NCI-H2227 (cell line): Measurements from ENCODE around the gene DAND5.

Experiments
- DNase-seq: peaks from one replicate; lab custom pipeline; 2025; ENCODE audit not compliant: unreplicated experiment; lab: John Stamatoyannopoulos, UW

DAND5 gene

GRCh38 chr19:12991296-12991695, 21.9 kb downstream of the DAND5 start:
- no peak for DNase-seq

GRCh38 chr19:12992729-12993128, 23.4 kb downstream of the DAND5 start:
- DNase-seq = no peak

GRCh38 chr19:12993562-12993961, 24.2 kb downstream of the DAND5 start:
- no peak for DNase-seq

GRCh38 chr19:12994701-12995595, 25.6 kb downstream of the DAND5 start, which contains the start of gene NFIX:
NFIX (plus strand) TSS chr19:12995475; CDS start chr19:12995838, 363 bp downstream.
- DNase-seq = peak; percentile 26

GRCh38 chr19:12995596-12996405, 26.4 kb downstream of the DAND5 start:
- peak; percentile 6 for DNase-seq

- DNase-seq = no peak
These were observed 27.2 kb downstream of the DAND5 start for GRCh38 chr19:12996406-12997094.

GRCh38 chr19:12997179-12997966, 28.0 kb downstream of the DAND5 start:
- no peak for DNase-seq

GRCh38 chr19:12997967-12998940, 28.9 kb downstream of the DAND5 start:
- no peak for DNase-seq

GRCh38 chr19:13001166-13001501, 31.8 kb downstream of the DAND5 start:
- no peak for DNase-seq

- no peak for DNase-seq
These were observed 32.3 kb downstream of the DAND5 start for GRCh38 chr19:13001502-13002165.

GRCh38 chr19:13002166-13002898, 33.0 kb downstream of the DAND5 start:
- no peak for DNase-seq

GRCh38 chr19:13003081-13003480, 33.7 kb downstream of the DAND5 start:
- no peak for DNase-seq

GRCh38 chr19:13004273-13004672, 34.9 kb downstream of the DAND5 start:
- DNase-seq = no peak

- no peak for DNase-seq
These were observed 35.9 kb downstream of the DAND5 start for GRCh38 chr19:13005253-13005652.

GRCh38 chr19:13005861-13006370, 36.5 kb downstream of the DAND5 start:
- DNase-seq = no peak

GRCh38 chr19:13006431-13007281, 37.3 kb downstream of the DAND5 start:
- DNase-seq = no peak
